Activated T-helper 1 cell treated with Interleukin-2 at 50 U/mL for 16 hours (primary cell): Measurements from ENCODE around the gene TTLL5.
A peak's percentile ranks its signal among the peaks of the same experiment; 100 is the strongest.

ENCODE experiments used
- DNase-seq: peaks from one replicate; pipeline ENCODE4 v3.0.0-alpha.2; 2020; ENCODE audit warnings: low read depth

The TTLL5 gene

GRCh38 chr14:75794615-75795038, 133.6 kb downstream of the TTLL5 start:
- DNase-seq = no peak

DNA sequence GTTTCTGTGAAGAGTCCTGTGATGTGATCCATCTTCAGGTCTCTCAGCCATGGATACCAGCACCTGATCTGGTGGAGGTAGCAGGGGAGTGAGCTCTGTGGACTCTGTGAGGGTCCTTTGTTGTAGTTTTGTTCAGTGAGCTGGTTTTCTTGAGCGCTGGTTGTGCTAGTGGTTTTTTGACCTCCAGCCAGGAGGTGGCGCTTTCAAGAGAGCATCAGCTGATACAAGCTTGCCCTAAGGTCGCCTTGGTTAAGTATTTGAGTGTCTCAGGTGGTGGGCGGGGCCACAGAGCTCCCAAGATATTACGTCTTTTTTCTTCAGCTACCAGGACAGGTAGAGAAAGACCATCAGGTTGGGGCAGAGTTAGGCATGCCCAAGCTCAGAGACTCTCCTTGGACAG, 139.7 kb downstream of the TTLL5 start:
- no peak for DNase-seq

DNA sequence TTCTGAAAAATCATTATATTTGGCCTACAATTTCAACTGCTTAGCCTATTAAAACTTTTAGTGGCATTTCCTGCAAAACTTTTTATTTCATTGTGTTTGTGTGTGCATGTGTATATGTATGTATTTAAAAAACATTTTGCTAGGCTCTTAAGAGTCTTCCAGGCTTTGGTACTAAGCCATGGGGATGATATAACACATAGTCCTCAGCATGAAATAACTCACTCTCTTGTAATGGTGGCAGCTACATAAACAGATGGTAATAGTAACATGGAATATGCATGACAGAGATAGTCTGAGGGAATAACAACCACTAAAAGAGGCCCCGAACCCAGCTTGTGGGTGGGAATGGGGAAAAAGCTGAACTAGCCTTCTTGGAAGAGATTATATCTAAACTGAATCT, 141.4 kb downstream of the TTLL5 start:
- no peak for DNase-seq

DNA sequence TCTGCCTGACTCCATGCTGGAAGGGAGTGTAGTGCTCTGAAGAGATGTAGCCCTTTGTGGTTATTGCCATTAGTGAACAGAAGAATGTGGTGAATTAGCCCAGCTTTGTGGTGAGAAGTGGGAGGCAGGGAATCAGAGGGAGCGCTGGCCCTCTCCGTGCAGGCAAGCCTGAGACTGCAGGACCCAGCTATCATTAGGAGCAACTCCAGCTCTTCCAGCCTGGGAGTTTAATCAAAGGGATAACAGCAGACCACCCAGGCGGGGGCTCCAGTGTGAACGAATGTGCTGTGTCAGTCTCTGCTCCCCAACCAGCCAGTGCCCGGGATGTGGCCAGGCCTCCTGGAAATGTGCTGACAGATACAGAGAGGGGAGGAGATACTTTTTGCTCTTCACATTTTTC, 142.7 kb downstream of the TTLL5 start:
- no peak for DNase-seq

- DNase-seq = no peak
Observed at GRCh38 chr14:75804570-75805275, 143.7 kb downstream of the TTLL5 start.

DNA sequence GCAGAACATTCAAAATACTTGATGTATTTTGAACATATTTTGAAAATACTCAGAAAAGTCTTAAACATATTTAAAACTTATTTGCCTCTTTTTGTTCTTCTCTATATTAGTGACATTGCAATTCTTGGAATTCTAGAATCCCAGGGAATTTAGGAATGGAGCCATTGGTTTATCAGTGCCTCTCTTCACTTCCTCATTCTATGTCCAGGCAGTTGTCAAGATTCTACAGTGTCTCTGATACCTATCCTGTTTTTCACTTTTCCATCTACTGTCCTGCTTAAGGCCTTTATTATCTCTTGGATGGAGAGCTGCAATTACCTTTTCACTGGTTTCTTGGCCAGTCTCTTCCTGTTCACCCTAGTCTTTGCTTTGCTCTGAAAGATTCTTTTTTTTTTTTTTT, 144.6 kb downstream of the TTLL5 start:
- DNase-seq = no peak

DNA sequence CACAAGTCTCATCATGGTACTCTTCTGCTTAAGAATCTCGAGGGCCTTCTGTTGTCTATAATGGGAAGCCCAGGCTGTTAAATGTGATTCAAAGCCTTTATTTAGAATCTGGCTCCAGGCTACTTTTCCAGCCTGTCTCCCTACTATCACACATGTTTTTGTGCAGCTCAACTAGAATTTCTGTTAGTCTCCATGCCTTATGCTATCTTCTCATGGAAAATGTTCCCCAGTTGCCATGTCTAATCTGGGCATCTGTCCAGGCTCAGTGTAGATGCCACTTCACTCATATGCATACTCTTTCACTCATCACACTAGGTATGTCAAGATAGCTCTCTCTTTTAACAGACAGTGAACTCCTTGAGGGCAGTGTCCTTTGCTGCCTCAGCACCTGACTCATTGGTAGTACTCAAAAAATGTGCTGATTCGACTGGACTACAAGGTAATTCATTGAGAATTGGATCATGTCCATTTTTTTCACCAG, 145.3 kb downstream of the TTLL5 start:
- DNase-seq = no peak

DNA sequence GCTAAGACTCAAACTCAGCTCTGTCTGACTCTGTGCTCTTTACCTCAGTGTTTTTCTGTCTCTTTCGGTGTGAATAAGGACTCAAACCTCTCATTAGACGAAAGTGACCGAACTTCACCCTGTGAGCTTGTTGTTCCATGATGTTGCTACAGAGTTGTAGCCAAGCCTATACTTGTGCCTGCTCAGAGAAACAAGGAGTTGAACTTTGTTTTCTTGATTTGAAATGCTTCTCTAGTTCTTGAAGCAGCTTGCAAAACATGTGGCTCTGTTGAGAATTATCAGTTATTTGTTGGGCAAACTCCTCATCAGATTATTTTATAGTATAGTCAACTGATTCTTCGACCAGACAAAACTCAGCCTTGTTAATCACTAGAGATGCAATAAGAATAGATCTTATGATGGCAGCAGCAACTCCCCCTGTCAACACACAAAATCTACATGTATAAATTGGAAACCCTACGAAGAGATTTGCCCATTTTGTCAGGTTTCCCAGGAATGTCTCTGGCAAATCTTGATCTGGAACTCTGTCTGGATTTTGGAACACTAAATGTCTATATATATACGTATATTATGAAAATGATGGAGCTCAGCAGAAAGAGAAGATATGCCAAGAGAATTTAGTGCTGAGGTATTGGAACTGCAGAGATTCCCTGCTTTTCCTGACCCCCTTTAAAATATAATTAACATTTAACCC, 146.8 kb downstream of the TTLL5 start:
- DNase-seq = no peak

DNA sequence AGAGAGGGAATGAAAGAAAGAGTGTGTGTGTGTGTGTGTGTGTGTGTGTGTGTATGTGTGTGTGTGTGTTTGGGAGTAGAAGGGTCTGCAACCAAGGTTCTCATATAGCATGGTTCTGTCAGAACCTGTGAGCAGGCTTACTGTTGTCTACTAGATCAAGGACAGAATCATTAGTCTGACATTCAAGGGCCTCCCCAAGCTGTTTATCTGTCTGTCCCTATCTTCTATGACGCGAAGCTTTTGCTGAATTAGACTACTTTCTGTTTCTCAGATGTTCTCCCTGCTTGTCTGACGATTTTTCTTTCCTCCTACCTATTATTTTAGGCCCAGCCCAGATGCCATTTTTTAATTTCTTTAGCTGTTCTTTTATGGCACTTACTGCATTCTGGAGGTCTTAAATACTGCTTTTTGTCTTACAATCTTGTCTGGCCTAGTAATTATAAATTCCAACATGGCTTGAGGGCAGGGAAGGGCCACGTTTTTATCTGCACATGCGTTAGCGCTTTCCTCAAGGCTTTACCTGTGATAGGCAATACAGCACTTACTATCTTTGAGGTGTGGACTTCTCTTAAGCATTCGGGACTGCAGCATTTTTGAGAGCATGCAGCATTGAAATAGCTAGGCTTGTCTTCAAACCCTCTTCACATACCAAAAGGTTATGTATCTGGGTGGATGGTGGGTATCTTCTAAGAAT, 150.2 kb downstream of the TTLL5 start:
- no peak for DNase-seq

GRCh38 chr14:75811872-75812499, 150.9 kb downstream of the TTLL5 start:
- DNase-seq = no peak

DNA sequence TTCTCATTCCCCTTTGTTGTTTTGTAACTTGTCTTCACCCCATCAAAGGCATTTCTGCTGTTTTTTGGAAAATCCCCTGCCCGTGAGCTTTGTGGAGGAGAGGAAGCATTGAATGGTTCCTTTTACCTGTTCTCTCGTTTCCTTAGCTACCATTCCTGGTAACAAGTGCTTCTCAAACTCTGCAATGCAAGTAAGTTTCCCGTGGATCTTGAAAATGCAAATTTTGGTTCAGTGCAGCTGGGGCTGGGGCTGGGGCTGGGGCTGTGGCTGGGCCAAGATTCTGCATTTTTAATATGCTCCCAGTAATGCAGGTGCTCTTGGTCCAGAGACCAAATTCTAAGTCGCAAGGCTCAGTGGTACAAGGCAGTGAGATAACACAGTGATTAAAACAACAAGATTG, 151.6 kb downstream of the TTLL5 start:
- no peak for DNase-seq

DNA sequence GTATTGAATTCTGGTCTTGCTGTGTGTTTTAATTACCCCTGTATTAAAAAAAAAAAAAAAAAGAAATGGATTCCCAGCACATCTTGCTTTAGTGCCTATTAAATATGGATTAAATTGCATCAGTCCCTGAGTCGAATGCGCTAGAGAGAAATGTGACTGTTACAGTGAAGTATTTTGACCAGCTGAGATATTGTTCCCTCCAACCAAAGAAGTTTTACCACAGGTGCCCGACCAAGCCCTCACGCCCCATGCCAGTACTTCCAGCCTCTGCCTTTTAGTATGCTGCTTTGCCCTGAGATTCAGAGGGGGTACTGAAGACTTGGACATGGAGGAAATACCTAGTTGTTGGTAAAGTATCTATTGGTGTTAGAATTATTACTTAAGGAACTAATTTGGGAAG, 159.7 kb downstream of the TTLL5 start:
- DNase-seq = no peak

DNA sequence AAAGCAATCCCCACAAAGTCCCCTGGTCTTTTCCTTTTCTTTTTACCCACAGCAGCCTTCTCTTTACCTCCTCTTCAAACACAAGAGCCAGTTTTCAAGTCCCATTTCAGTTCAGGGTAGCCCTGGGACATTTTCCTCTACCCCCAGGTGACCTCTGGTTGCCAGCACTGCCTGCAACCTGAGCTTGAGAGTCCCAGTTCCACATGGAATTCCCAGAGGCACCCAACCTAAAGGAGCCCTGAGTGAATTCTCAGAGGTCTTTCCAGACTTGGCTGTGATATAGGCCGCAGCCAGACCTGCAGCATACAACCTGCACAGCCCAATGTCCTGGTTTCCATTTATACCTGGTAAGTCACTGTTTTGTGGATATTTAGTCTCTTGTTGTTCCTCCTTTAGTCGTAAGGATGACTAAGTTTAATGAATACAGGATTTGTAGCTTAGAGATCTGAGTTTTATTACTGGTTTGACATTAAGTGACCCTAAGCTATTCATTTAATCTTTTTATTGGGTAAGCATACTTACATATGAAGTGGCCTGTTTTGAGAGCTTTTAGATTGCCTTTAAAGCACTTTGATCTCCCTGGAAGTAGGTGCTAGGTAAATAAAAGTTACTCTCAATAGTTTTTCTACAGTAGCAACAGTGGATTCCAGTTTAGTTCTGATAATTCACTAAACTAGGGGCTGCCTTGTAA, 160.9 kb downstream of the TTLL5 start:
- no peak for DNase-seq

GRCh38 chr14:75822522-75823141, 161.6 kb downstream of the TTLL5 start:
- DNase-seq = no peak

DNA sequence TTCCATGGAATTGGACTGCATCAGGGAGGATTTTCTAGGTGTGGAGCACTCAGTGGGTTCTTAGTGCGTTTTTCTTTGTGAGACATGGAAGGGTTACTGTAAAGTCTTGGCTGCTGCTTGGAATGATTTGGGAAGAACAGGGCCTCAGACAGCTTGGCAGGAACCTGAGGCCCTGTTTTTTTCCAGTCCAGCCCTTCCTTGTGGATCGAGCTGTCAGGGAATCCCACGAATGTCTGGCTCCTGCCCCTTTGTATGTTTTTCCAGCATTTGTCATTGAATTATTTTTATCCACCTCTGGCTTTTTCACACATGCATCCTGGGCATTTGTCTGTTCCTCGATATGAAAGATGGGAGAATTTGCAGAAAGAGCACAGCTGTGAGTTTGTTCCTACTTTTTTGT, 162.3 kb downstream of the TTLL5 start:
- no peak for DNase-seq

- DNase-seq = no peak
Observed at GRCh38 chr14:75824318-75824717, 163.3 kb downstream of the TTLL5 start.

GRCh38 chr14:75825147-75825592, 164.1 kb downstream of the TTLL5 start:
- DNase-seq = no peak

DNA sequence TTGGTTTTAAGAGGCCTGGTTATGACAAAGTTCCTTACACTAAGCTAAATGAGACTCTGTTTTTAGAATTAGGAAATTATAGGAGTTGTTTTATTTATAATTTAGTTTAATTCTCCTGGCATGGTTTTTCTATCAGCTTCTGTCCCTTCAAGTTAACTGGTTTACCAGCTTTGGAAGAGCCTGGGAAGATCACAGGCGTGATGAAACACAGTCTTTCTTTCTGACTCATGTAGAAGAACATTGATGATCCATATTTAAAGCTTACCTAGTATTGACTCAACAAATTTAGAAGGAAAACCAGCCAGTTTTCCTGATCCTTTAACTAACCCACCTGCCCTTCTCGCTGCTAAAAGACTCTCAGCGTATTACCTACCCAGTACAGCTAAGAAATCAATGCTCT, 165.6 kb downstream of the TTLL5 start:
- no peak for DNase-seq

GRCh38 chr14:75827331-75827730, 166.3 kb downstream of the TTLL5 start:
- no peak for DNase-seq

GRCh38 chr14:75829316-75829715, 168.3 kb downstream of the TTLL5 start:
- DNase-seq = no peak

DNA sequence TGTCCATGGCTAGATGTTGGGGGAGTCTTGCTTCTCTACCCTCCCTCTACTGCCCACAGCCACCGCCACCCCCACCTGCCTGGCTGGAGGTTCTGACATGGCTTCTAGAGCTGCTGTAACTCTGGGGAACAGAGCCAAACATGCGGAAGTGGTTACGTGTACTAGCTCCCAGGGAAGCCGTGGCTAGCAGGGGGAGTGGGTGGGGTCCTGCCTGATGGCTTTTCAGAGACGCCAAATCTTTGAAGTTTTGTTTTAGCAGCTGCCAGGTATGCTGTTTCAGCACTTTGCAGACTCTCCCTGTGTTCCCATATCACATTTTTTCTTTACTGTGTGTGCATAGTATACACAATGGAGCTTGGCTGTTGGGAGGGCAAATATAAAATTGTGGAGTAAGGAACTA, 170.4 kb downstream of the TTLL5 start:
- DNase-seq = peak; percentile 40

DNA sequence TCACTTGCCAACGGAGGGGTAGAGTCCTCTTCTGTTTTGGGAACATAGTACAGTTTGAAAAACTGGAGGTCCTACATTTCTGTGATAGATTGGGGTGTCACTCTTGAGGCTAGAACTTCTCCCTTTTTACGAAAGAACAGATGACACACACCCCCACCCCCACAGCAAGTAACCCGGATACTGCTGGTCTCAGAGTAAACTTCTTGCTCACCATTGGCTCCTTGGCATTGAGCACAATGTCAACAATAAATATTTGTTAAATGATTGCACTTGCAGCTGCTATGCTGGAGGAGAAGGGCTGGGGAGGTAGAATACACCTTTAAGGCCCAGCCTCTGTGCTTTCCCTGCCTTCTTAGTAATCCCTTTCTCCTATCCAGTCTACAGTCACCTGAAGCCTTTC, 170.9 kb downstream of the TTLL5 start:
- no peak for DNase-seq
